GM23338 (cell line): Measurements from ENCODE around the gene DPY19L1.
"Not testable (repeated sequence)": the region's sequence is repeated elsewhere in the genome, so short reads cannot be mapped to it uniquely, and the experiment has no call there.

Experiments
- CREB1 ChIP-seq: fragments of 250-450 bp; sonication (Bioruptor Pico); IDR thresholded peaks from 2 replicates; pipeline ENCODE4 v1.5.0; 2020; ENCODE audit warnings: low read depth, mild to moderate bottlenecking, moderate library complexity
- CTCF ChIP-seq, 2 experiments: fragments of 200-600 bp in 1 of 2; sonication (generic) in 1 of 2; conservative IDR thresholded peaks; 2 replicates each; pipeline versions ENCODE4 v1.5.1 to v1.6.1; 2016 to 2017; ENCODE audit warnings: antibody characterized with exemption in 2 of 2, low read depth in 2 of 2, mild to moderate bottlenecking in 2 of 2, moderate library complexity in 1 of 2
- POLR2AphosphoS5 ChIP-seq: IDR thresholded peaks from 2 replicates; pipeline ENCODE4 v1.6.1; 2016; ENCODE audit warnings: antibody characterized with exemption, low read depth

- not testable (repeated sequence) for TF ChIP-seq CTCF (conservative IDR thresholded peaks at IDR 0.05; ENCODE audit: low read depth in 2 of 2); POLR2AphosphoS5; CREB1 (CRISPR knock-in tag)
Measured at GRCh38 chr7:34919038-34919437, 118.2 kb downstream of the DPY19L1 start.
